ENCODE measurements around the gene DNAH1.

Gene DNAH1

GRCh38 chr3:52444860-52445793 lies 129.0 kb downstream of the DNAH1 start, which contains the start of gene SEMA3G:
Gene SEMA3G (minus strand): TSS chr3:52445103. CDS start chr3:52445027, 76 bp downstream.
- Histone ChIP-seq H2BK12ac (ENCODE audit: low read length in 2 of 2) (no peak within 1 kb of the TSS), H3K14ac (ENCODE audit: low read length in 2 of 2) (peak within 1 kb of the TSS in 1 of 2 experiments; percentile 91), H3K27ac (ENCODE audit: low read length, poor library complexity, severe bottlenecking) (no peak within 1 kb of the TSS), H4K91ac (ENCODE audit: low read length) (no peak within 1 kb of the TSS), H2BK15ac (ENCODE audit: low read depth, poor library complexity, severe bottlenecking) (peak within 1 kb of the TSS; percentile 31), H3K18ac (ENCODE audit: low read depth in 1 of 2, low read length in 2 of 2) (peak within 1 kb of the TSS in 1 of 2 experiments; percentile 30), H3K36me3 (ENCODE audit: control insufficient read depth in 1 of 2, insufficient read depth in 2 of 2, low read depth in 1 of 2, low read length in 2 of 2) (no peaks in the 10 kb centered on the region), H3K4ac (ENCODE audit: low read depth in 1 of 2, low read length in 2 of 2) (no peak within 1 kb of the TSS), H3K4me2 (ENCODE audit: low read length, poor library complexity, severe bottlenecking) (no peak within 1 kb of the TSS), H2AFZ (ENCODE audit: low read depth, low read length) (peak within 1 kb of the TSS; percentile 64), H2BK5ac (ENCODE audit: low read depth, low read length, poor library complexity, severe bottlenecking) (no peak within 1 kb of the TSS), H3K23ac (ENCODE audit: low read length in 2 of 2) (no peak within 1 kb of the TSS), H3K79me1 (replicated peaks; ENCODE audit: low read length, poor library complexity, severe bottlenecking) (no peaks in the 10 kb centered on the region), H2AK5ac (ENCODE audit: low read length, severe bottlenecking) (no peak within 1 kb of the TSS), H3K4me3 (ENCODE audit: insufficient read depth in 1 of 2, low read depth in 1 of 2, low read length in 2 of 2) (no peak within 1 kb of the TSS), H3K4me1 (ENCODE audit: control insufficient read depth, insufficient read depth, low read depth, low read length) (peaks cover 11% of the 10 kb centered on the region), H2BK120ac (ENCODE audit: low read depth, low read length) (no peak within 1 kb of the TSS), H3K9ac (ENCODE audit: low read length) (no peak within 1 kb of the TSS), H3K27me3 (ENCODE audit: control insufficient read depth in 1 of 2, insufficient read depth in 1 of 2, low read length in 2 of 2) (peaks cover 0 to 10% of the 10 kb centered on the region in 2 experiments), H3K9me3 (ENCODE audit: control insufficient read depth, low read length) (no peaks in the 10 kb centered on the region), H4K8ac (ENCODE audit: low read length) (peak within 1 kb of the TSS; percentile 57)
- WGBS: 27% methylated on average over 19 of the region's 19 CpGs
- peak; percentile 73 for DNase-seq

GRCh38 chr3:52446042-52446441 lies 129.9 kb downstream of the DNAH1 start:
- H4K8ac ChIP-seq (ENCODE audit: low read length): no peak overlapping the region
- 60% methylated on average over 3 of the region's 4 CpGs for WGBS

GRCh38 chr3:52446631-52447511 lies 130.8 kb downstream of the DNAH1 start:
- Histone ChIP-seq H3K18ac (ENCODE audit: low read depth in 1 of 2, low read length in 2 of 2) (no peak overlapping the region), H3K4me3 (ENCODE audit: insufficient read depth in 1 of 2, low read depth in 1 of 2, low read length in 2 of 2) (no peak overlapping the region), H3K36me3 (ENCODE audit: control insufficient read depth in 1 of 2, insufficient read depth in 2 of 2, low read depth in 1 of 2, low read length in 2 of 2) (no peaks in the 10 kb centered on the region), H2BK120ac (ENCODE audit: low read depth, low read length) (no peak overlapping the region), H2BK12ac (ENCODE audit: low read length in 2 of 2) (no peak overlapping the region), H2AFZ (ENCODE audit: low read depth, low read length) (no peak overlapping the region), H2AK5ac (ENCODE audit: low read length, severe bottlenecking) (no peak overlapping the region), H2BK5ac (ENCODE audit: low read depth, low read length, poor library complexity, severe bottlenecking) (no peak overlapping the region), H4K91ac (ENCODE audit: low read length) (no peak overlapping the region), H3K4ac (ENCODE audit: low read depth in 1 of 2, low read length in 2 of 2) (no peak overlapping the region), H3K4me2 (ENCODE audit: low read length, poor library complexity, severe bottlenecking) (no peak overlapping the region), H3K14ac (ENCODE audit: low read length in 2 of 2) (no peak overlapping the region), H3K27ac (ENCODE audit: low read length, poor library complexity, severe bottlenecking) (no peak overlapping the region), H3K79me1 (replicated peaks; ENCODE audit: low read length, poor library complexity, severe bottlenecking) (no peaks in the 10 kb centered on the region), H4K8ac (ENCODE audit: low read length) (no peak overlapping the region), H3K9me3 (ENCODE audit: control insufficient read depth, low read length) (no peaks in the 10 kb centered on the region), H2BK15ac (ENCODE audit: low read depth, poor library complexity, severe bottlenecking) (no peak overlapping the region), H3K27me3 (ENCODE audit: control insufficient read depth in 1 of 2, insufficient read depth in 1 of 2, low read length in 2 of 2) (peaks cover 0 to 10% of the 10 kb centered on the region in 2 experiments), H3K4me1 (ENCODE audit: control insufficient read depth, insufficient read depth, low read depth, low read length) (peaks cover 19% of the 10 kb centered on the region), H3K23ac (ENCODE audit: low read length in 2 of 2) (no peak overlapping the region), H3K9ac (ENCODE audit: low read length) (no peak overlapping the region)
- WGBS: 40% methylated on average over 13 of the region's 13 CpGs
- peak; percentile 67 for DNase-seq

More at GRCh38 chr3:52446042-52446441, 129.9 kb downstream of the DNAH1 start:
- DNase-seq: no peak
- Histone ChIP-seq H2AK5ac (ENCODE audit: low read length, severe bottlenecking) (no peak overlapping the region), H3K9ac (ENCODE audit: low read length) (no peak overlapping the region), H3K4me1 (ENCODE audit: control insufficient read depth, insufficient read depth, low read depth, low read length) (peaks cover 19% of the 10 kb centered on the region), H2AFZ (ENCODE audit: low read depth, low read length) (no peak overlapping the region), H3K4me2 (ENCODE audit: low read length, poor library complexity, severe bottlenecking) (no peak overlapping the region), H3K27ac (ENCODE audit: low read length, poor library complexity, severe bottlenecking) (no peak overlapping the region), H4K91ac (ENCODE audit: low read length) (peak overlapping the region; percentile 7), H3K9me3 (ENCODE audit: control insufficient read depth, low read length) (no peaks in the 10 kb centered on the region), H3K27me3 (ENCODE audit: control insufficient read depth in 1 of 2, insufficient read depth in 1 of 2, low read length in 2 of 2) (peaks cover 0 to 10% of the 10 kb centered on the region in 2 experiments), H3K23ac (ENCODE audit: low read length in 2 of 2) (no peak overlapping the region), H2BK12ac (ENCODE audit: low read length in 2 of 2) (no peak overlapping the region), H2BK15ac (ENCODE audit: low read depth, poor library complexity, severe bottlenecking) (no peak overlapping the region), H3K36me3 (ENCODE audit: control insufficient read depth in 1 of 2, insufficient read depth in 2 of 2, low read depth in 1 of 2, low read length in 2 of 2) (no peaks in the 10 kb centered on the region), H3K4ac (ENCODE audit: low read depth in 1 of 2, low read length in 2 of 2) (no peak overlapping the region), H2BK120ac (ENCODE audit: low read depth, low read length) (no peak overlapping the region), H3K14ac (ENCODE audit: low read length in 2 of 2) (no peak overlapping the region), H2BK5ac (ENCODE audit: low read depth, low read length, poor library complexity, severe bottlenecking) (no peak overlapping the region), H3K79me1 (replicated peaks; ENCODE audit: low read length, poor library complexity, severe bottlenecking) (no peaks in the 10 kb centered on the region), H3K4me3 (ENCODE audit: insufficient read depth in 1 of 2, low read depth in 1 of 2, low read length in 2 of 2) (no peak overlapping the region), H3K18ac (ENCODE audit: low read depth in 1 of 2, low read length in 2 of 2) (no peak overlapping the region)

Measured in mesenchymal stem cell (in vitro differentiated cells and primary cell).